MM.1S (cell line): ENCODE data around the gene ARL17B.
"Not testable (repeated sequence)": the region's sequence is repeated elsewhere in the genome, so short reads cannot be mapped to it uniquely, and the experiment has no call there.

ENCODE experiments used
- EZH2phosphoT487 ChIP-seq: fragments of 300-600 bp; sonication (generic); IDR thresholded peaks from 2 replicates; pipeline ENCODE4 v1.6.1; 2018; ENCODE audit warnings: antibody characterized with exemption, low read length
- TF ChIP-seq, protein P1 (sequence below): fragments of 300-600 bp; sonication (generic); IDR thresholded peaks from 2 replicates; pipeline ENCODE4 v1.5.1; 2016; ENCODE audit warnings: antibody characterized with exemption, low read length, mixed read lengths

DNA sequence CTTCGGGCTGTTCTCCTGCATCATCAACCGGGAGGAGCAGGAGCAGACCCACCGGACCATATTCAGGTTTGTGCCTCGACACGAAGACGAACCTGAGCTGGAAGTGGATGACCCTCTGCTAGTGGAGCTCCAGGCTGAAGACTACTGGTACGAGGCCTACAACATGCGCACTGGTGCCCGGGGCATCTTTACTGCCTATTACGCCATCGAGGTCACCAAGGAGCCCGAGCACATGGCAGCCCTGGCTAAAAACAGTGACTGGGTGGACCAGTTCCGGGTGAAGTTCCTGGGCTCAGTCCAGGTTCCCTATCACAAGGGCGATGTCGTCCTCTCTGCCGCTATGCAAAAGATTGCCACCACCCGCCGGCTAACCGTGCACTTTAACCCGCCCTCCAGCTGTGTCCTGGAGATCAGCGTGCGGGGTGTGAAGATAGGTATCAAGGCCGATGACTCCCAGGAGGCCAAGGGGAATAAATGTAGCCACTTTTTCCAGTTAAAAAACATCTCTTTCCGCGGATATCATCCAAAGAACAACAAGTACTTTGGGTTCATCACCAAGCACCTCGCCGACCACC, 117.1 kb downstream of the ARL17B start:
- TF ChIP-seq EZH2phosphoT487: not testable (repeated sequence)
- TF ChIP-seq, protein P1, sequence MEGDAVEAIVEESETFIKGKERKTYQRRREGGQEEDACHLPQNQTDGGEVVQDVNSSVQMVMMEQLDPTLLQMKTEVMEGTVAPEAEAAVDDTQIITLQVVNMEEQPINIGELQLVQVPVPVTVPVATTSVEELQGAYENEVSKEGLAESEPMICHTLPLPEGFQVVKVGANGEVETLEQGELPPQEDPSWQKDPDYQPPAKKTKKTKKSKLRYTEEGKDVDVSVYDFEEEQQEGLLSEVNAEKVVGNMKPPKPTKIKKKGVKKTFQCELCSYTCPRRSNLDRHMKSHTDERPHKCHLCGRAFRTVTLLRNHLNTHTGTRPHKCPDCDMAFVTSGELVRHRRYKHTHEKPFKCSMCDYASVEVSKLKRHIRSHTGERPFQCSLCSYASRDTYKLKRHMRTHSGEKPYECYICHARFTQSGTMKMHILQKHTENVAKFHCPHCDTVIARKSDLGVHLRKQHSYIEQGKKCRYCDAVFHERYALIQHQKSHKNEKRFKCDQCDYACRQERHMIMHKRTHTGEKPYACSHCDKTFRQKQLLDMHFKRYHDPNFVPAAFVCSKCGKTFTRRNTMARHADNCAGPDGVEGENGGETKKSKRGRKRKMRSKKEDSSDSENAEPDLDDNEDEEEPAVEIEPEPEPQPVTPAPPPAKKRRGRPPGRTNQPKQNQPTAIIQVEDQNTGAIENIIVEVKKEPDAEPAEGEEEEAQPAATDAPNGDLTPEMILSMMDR: not testable (repeated sequence)
